HepG2 (cell line): ENCODE results near the gene CHEK1. TPM values are rescaled to one million over a fixed set of nuclear protein-coding genes. Genes with fewer than 3 reads are reported as not detected.

Experiments
- ATAC-seq: fragments of 200-7000 bp; cut with Tn5 transposase; 3 replicates; pipeline ENCODE4 v1.9.1; 2020; ENCODE audit warnings: mild to moderate bottlenecking, moderate library complexity
- BruUV-seq: library from RNA; stranded (reverse); fragments of 400-500 nt; replicated peaks from 2 replicates; lab custom pipeline; 2021; lab: Mats Ljungman, UMichigan
- CTCF ChIA-PET: fragments of 300-600 bp; formaldehyde crosslinking; extraction: SDS; loops from one replicate; lab custom pipeline; 2021; ENCODE audit warnings: low total read pairs, inconsistent platforms, low intra/inter-chr PET ratio; lab: Yijun Ruan, JAX
- POLR2A ChIA-PET: fragments of 350-600 bp; sonication (Branson Sonifier 250); formaldehyde crosslinking; loops from one replicate; lab custom pipeline; 2020; ENCODE audit warnings: antibody characterized with exemption, inconsistent platforms; lab: Yijun Ruan, JAX
- DNase-seq: peaks from one replicate; pipeline ENCODE4 v3.0.0-alpha.2; 2015; ENCODE audit warnings: low spot score
- FAIRE-seq: peaks from 3 replicates; lab custom pipeline; 2011; peaks lifted over from hg19 to GRCh38; lab: Jason Lieb, UNC
- H2AFZ ChIP-seq: one replicate; pipeline ENCODE4 v1.6.1; 2011; ENCODE audit warnings: low read length, inconsistent platforms
- H3K27ac ChIP-seq: fragments of 300-600 bp; 3 replicates; pipeline ENCODE4 v1.8.0; 2011; ENCODE audit warnings: mixed run types, mild to moderate bottlenecking, mixed read lengths, low read length, inconsistent platforms; ENCODE audit not compliant: insufficient read depth; ENCODE audit errors: extremely low read length
- H3K27me3 ChIP-seq, 2 experiments: fragments of 200-600 bp in 1 of 2; 2 replicates in 1 of 2; 3 replicates in 1 of 2; pipeline versions ENCODE4 v1.6.0 to v1.8.0; 2011; ENCODE audit warnings: low read length in 2 of 2, mild to moderate bottlenecking in 2 of 2, moderate library complexity in 2 of 2, inconsistent platforms in 1 of 2; ENCODE audit not compliant: insufficient read depth in 2 of 2, control insufficient read depth in 1 of 2
- H3K36me3 ChIP-seq, 2 experiments: fragments of 200-600 bp in 1 of 2; replicated peaks in 1 of 2; 2 replicates in 1 of 2; 3 replicates in 1 of 2; pipeline versions ENCODE4 v1.5.1 to v1.8.0; 2011; ENCODE audit warnings: low read length in 2 of 2, inconsistent platforms in 1 of 2; ENCODE audit not compliant: insufficient read depth in 2 of 2, control insufficient read depth in 1 of 2
- H3K4me1 ChIP-seq: 2 replicates; pipeline ENCODE4 v1.5.1; 2012; ENCODE audit warnings: low read length, inconsistent platforms; ENCODE audit not compliant: insufficient read depth
- H3K4me2 ChIP-seq: 2 replicates; pipeline ENCODE4 v1.6.0; 2011; ENCODE audit warnings: low read depth, low read length, inconsistent platforms
- H3K4me3 ChIP-seq, 3 experiments: fragments of 200-600 bp in 1 of 3; sonication (generic), shearing (Covaris generic) in 1 of 3; replicated peaks in 1 of 3; 2 replicates each; pipeline ENCODE4 v1.5.1; 2011 to 2016; ENCODE audit warnings: low read length in 3 of 3, inconsistent platforms in 2 of 3, low read depth in 2 of 3, mild to moderate bottlenecking in 2 of 3, control low read depth in 1 of 3, mixed read lengths in 1 of 3; ENCODE audit not compliant: insufficient read depth in 1 of 3
- H3K79me2 ChIP-seq: one replicate; pipeline ENCODE4 v1.6.1; 2011; ENCODE audit warnings: low read length, inconsistent platforms; ENCODE audit not compliant: insufficient read depth
- H3K9ac ChIP-seq: 2 replicates; pipeline ENCODE4 v1.6.0; 2011; ENCODE audit warnings: mild to moderate bottlenecking, low read depth, low read length, inconsistent platforms; ENCODE audit not compliant: insufficient read depth
- H3K9me3 ChIP-seq: 2 replicates; pipeline ENCODE4 v1.5.1; 2012; ENCODE audit warnings: mild to moderate bottlenecking, low read length
- H4K20me1 ChIP-seq: 2 replicates; pipeline ENCODE4 v1.6.0; 2011; ENCODE audit warnings: inconsistent platforms, mild to moderate bottlenecking, low read length, moderate library complexity; ENCODE audit not compliant: insufficient read depth
- FOXA3 ChIP-seq: IDR thresholded peaks from 2 replicates; pipeline ENCODE4 v1.6.1; 2016; ENCODE audit warnings: missing genetic modification reagents, missing compliant biosample characterization
- KDM2A ChIP-seq: sonication (generic); formaldehyde crosslinking; IDR thresholded peaks from 2 replicates; pipeline ENCODE4 v1.4.0; 2020; ENCODE audit warnings: low read depth, missing genetic modification reagents, borderline replicate concordance
- KLF6 ChIP-seq: IDR thresholded peaks from 2 replicates; pipeline ENCODE4 v1.8.0; 2016; ENCODE audit warnings: missing biosample characterization, missing genetic modification reagents
- MAFF ChIP-seq: IDR thresholded peaks from 2 replicates; pipeline ENCODE4 v1.6.1; 2011; ENCODE audit warnings: low read depth, low read length, improper control_type of control experiment
- MAFK ChIP-seq, 2 experiments: IDR thresholded peaks in 1 of 2; conservative IDR thresholded peaks in 1 of 2; 2 replicates each; pipeline ENCODE4 v1.6.1; 2011; ENCODE audit warnings: improper control_type of control experiment in 2 of 2, low read length in 2 of 2
- SMAD3 ChIP-seq: sonication (generic); formaldehyde crosslinking; IDR thresholded peaks from 2 replicates; pipeline ENCODE4 v1.4.0; 2020; ENCODE audit warnings: missing genetic modification reagents
- SP1 ChIP-seq, 2 experiments: fragments of 450-650 bp in 1 of 2; sonication (generic) in 1 of 2; formaldehyde crosslinking in 1 of 2; IDR thresholded peaks; 2 replicates each; pipeline versions ENCODE4 v1.4.0 to v1.6.1; 2016 to 2020; ENCODE audit warnings: missing genetic modification reagents in 1 of 2
- ZIK1 ChIP-seq: sonication (generic); formaldehyde crosslinking; IDR thresholded peaks from 2 replicates; pipeline ENCODE4 v1.5.0; 2020; ENCODE audit warnings: mild to moderate bottlenecking, low read depth, missing genetic modification reagents, borderline replicate concordance
- ZNF382 ChIP-seq: sonication (generic); formaldehyde crosslinking; IDR thresholded peaks from 2 replicates; pipeline ENCODE4 v1.5.0; 2020; ENCODE audit warnings: missing genetic modification reagents, mild to moderate bottlenecking, borderline replicate concordance
- ZNF484 ChIP-seq: sonication (generic); formaldehyde crosslinking; IDR thresholded peaks from 2 replicates; pipeline ENCODE4 v1.5.1; 2020; ENCODE audit warnings: mild to moderate bottlenecking, low read depth, missing genetic modification reagents, borderline replicate concordance
- ZNF607 ChIP-seq: sonication (generic); formaldehyde crosslinking; IDR thresholded peaks from 2 replicates; pipeline ENCODE4 v1.5.1; 2020; ENCODE audit warnings: missing genetic modification reagents, mild to moderate bottlenecking, borderline replicate concordance
- ZNF770 ChIP-seq: sonication (generic); formaldehyde crosslinking; IDR thresholded peaks from 2 replicates; pipeline ENCODE4 v1.5.0; 2020; ENCODE audit warnings: mild to moderate bottlenecking, missing genetic modification reagents
- ZZZ3 ChIP-seq: sonication (generic); formaldehyde crosslinking; IDR thresholded peaks from 2 replicates; pipeline ENCODE4 v1.4.0; 2020; ENCODE audit warnings: missing genetic modification reagents, mild to moderate bottlenecking, borderline replicate concordance
- WGBS: methylation state at CpG from one replicate; pipeline ENCODE4 v1.1.6; 2017; ENCODE audit warnings: low lambda C conversion rate; 5-methylcytosine and 5-hydroxymethylcytosine counted together
- in situ Hi-C: cut with HindIII; loops from 2 replicates; pipeline ENCODE4 v1.10.0; 2017; ENCODE audit warnings: low pct_unique_long_range_greater_than_20kb; ENCODE audit not compliant: extremely low pct_ligation_motif_present
- intact Hi-C: fragments of 100-400 bp; cut with micrococcal nuclease; formaldehyde crosslinking; loops from one replicate; pipeline ENCODE4 v1.10.0; 2022; ENCODE audit not compliant: unreplicated experiment
- polyA plus RNA-seq, 8 experiments: library from polyadenylated mRNA; depleted of rRNA in 3 of 8; stranded (reverse) in 7 of 8; unstranded in 1 of 8; fragments of >200 nt; fragmentation: Illumina TruSeq in 4 of 8; extraction: Trizol in 4 of 8; gene quantifications; 2 replicates each; pipeline versions ENCODE4 v1.2.1 to v1.2.3, GENCODE V29; 2011 to 2016; ENCODE audit warnings: low read depth in 4 of 8, missing spikeins in 1 of 8, mixed read lengths in 1 of 8; ENCODE audit not compliant: insufficient read depth in 1 of 8
- total RNA-seq, 5 experiments: library from RNA; depleted of rRNA; stranded (reverse); fragments of >200 nt; fragmentation: Illumina TruSeq; extraction: Trizol; gene quantifications; 2 replicates each; pipeline ENCODE4 v1.2.3, GENCODE V29; 2016; ENCODE audit warnings: low read depth in 1 of 5

CHEK1 gene
- total and polyA plus RNA-seq, 2 of the 13 experiments (the other 11 are each of a cell fraction or from before 2014, with no cell fraction given): 17.8 to 83.2 TPM

- intact Hi-C loops: no loop called here
- in situ Hi-C loops: no loop called here
- Histone ChIP-seq H3K4me2 (no peak overlapping the region), H3K4me1 (peaks cover 10% of the 10 kb centered on the region; the same call in 1 of the 2 replicates), H3K9me3 (no peaks in the 10 kb centered on the region), H3K79me2 (peaks cover 8% of the 10 kb centered on the region), H4K20me1 (no peaks in the 10 kb centered on the region), H3K4me3 (no peak overlapping the region), H3K9ac (no peak overlapping the region), H2AFZ (no peak overlapping the region), H3K36me3 (peaks cover 0 to 14% of the 10 kb centered on the region in 2 experiments; a peak in 4 of 5 replicates), H3K27me3 (no peaks in the 10 kb centered on the region; a peak in 1 of 5 replicates), H3K27ac (no peak overlapping the region)
- TF ChIP-seq KLF6 (CRISPR knock-in tag): no peak
- peak; percentile 43 to 70 for TF ChIP-seq MAFK (conservative IDR thresholded peaks at IDR 0.05 in 1 of 2, IDR thresholded peaks at IDR 0.05 in 1 of 2; ENCODE audit: low read length in 2 of 2)
- TF ChIP-seq MAFF: peak; percentile 37
- ChIA-PET CTCF (no interaction called here), POLR2A (interaction anchor here (1.2 kb wide), 1 partner anchor 12 kb away, joined by 4 read pairs; no protein-coding TSS in a partner anchor)
- BruUV-seq: no TSS peak
- 94% methylated on average over 1 of the region's 1 CpG for WGBS
- no peak for FAIRE-seq
- ATAC-seq: no peak
- no peak for DNase-seq
Observed at GRCh38 chr11:125587480-125587879, 37.5 kb upstream of the CHEK1 start.

GRCh38 chr11:125588505-125588904, 36.5 kb upstream of the CHEK1 start:
- intact Hi-C loops: no loop called here
- Histone ChIP-seq H3K9me3 (no peaks in the 10 kb centered on the region), H3K4me3 (no peak overlapping the region), H3K9ac (no peak overlapping the region), H2AFZ (no peak overlapping the region), H3K36me3 (peaks cover 0 to 5% of the 10 kb centered on the region in 2 experiments; a peak in 2 of 5 replicates), H3K4me2 (no peak overlapping the region), H4K20me1 (no peaks in the 10 kb centered on the region), H3K4me1 (peaks cover 10% of the 10 kb centered on the region; the same call in 1 of the 2 replicates), H3K27me3 (no peaks in the 10 kb centered on the region; a peak in 1 of 5 replicates), H3K27ac (no peak overlapping the region), H3K79me2 (peaks cover 14% of the 10 kb centered on the region)
- no peak for FAIRE-seq
- 76% methylated on average over 3 of the region's 3 CpGs for WGBS
- ChIA-PET CTCF (no interaction called here), POLR2A (no interaction called here)
- no peak for DNase-seq
- in situ Hi-C loops: no loop called here
- ATAC-seq: no peak
- TF ChIP-seq ZIK1 (CRISPR knock-in tag) (no peak), ZNF382 (no peak), ZNF607 (CRISPR knock-in tag) (no peak), FOXA3 (CRISPR knock-in tag) (no peak), SP1 (IDR thresholded peaks at IDR 0.05) (no peak), SP1 (CRISPR knock-in tag; IDR thresholded peaks at IDR 0.05) (no peak), ZZZ3 (CRISPR knock-in tag) (no peak), KDM2A (CRISPR knock-in tag) (no peak), SMAD3 (CRISPR knock-in tag) (no peak), ZNF770 (CRISPR knock-in tag) (no peak), ZNF484 (CRISPR knock-in tag) (no peak)
- BruUV-seq: no TSS peak
